ENCODE data around the gene ATP5F1D.

The ATP5F1D gene

DNA sequence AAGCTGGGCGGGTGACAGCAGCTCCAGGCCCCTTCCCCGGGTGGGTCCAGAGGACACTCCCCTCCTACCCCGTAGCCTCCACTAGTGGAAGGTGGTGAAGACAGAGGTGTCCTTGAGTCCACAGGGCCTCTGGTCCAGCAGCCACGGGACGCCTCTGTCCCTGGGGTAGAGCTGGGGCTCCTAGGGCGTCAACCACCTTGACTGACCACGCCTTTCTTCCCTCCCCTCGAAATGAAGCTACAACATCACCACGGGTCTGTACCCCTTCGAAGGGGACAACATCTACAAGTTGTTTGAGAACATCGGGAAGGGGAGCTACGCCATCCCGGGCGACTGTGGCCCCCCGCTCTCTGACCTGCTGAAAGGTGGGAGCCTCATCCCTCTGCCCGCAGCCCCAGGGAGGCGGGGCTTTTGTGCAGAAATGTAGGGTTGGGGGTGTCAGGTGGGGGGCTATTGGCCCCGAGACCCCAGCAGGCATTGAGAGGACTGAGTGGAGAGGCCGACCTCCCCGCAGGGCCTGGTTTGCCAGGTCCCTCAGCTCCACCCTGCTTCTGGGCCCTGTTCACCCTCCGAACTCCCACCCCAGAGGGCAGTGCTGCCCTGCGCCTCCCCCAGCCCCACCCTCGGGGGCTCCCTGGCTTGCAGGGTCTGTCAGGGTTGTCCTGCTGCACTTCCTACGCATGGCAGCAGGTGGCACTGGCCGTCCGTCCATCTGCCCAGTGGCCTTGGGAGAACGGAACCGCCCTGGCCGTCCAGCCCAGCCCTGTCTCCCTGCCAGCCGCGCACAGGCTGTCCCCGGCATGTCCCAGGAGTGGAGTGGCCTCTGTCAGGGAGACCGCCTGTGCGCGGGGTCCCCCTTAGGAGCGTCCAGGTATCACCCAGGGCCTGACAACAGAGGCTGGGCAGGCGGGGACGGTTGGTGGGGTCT lies 20.3 kb upstream of the ATP5F1D start:
- no peak for DNase-seq

DNA sequence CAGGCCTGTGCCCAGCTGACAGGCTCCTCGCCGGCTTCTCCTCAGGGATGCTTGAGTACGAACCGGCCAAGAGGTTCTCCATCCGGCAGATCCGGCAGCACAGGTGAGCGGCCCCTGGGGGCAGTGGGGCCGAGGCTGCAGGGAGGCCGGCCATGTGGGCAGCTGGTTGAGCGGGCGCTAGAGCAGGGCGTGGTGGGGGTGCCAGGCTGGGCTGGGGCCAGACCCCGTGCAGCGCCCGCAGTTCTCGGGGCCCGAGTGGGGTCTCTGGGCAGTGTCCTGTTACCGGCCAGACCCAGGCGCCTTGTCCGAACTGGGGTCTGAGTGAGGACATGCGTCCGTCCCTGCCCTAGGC lies 19.7 kb upstream of the ATP5F1D start:
- DNase-seq, result no peak

- DNase-seq, result no peak
Measured at GRCh38 chr19:1222394-1222793, 19.2 kb upstream of the ATP5F1D start.

DNA sequence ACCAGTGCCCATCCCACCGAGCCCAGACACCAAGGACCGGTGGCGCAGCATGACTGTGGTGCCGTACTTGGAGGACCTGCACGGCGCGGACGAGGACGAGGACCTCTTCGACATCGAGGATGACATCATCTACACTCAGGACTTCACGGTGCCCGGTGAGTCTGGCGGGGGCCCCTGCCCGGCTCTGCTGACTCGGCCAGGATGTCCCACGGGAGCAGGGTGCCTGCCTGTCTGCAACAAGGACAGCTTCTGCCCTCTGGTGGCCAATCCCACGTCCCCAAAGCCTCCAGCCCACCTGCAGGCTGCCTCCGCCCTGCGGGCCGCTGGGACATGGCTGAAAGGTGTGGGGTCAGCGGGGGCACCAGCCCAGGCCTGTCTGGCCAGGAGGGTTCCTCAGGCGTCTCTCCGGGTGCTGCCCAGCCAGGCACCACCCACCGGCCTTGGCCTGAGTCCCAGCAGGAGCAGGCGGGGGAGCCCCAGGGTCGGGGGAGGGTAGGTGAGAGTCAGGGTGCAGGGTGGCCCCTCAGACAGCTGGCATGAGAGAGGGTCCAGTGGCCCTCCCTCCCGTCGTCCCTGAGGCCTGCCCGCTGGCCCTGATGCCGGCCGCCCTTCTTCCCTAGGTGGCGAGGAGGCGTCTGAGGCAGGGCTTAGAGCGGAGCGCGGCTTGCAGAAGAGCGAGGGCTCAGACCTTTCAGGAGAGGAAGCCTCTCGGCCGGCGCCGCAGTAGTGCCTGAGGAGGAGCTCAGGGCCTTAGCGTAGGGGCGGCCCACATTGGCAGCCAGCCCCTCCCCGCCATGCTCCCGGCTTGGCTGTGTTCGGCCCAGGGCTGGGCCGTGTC lies 18.3 kb upstream of the ATP5F1D start:
- peak; percentile 13 for DNase-seq

DNA sequence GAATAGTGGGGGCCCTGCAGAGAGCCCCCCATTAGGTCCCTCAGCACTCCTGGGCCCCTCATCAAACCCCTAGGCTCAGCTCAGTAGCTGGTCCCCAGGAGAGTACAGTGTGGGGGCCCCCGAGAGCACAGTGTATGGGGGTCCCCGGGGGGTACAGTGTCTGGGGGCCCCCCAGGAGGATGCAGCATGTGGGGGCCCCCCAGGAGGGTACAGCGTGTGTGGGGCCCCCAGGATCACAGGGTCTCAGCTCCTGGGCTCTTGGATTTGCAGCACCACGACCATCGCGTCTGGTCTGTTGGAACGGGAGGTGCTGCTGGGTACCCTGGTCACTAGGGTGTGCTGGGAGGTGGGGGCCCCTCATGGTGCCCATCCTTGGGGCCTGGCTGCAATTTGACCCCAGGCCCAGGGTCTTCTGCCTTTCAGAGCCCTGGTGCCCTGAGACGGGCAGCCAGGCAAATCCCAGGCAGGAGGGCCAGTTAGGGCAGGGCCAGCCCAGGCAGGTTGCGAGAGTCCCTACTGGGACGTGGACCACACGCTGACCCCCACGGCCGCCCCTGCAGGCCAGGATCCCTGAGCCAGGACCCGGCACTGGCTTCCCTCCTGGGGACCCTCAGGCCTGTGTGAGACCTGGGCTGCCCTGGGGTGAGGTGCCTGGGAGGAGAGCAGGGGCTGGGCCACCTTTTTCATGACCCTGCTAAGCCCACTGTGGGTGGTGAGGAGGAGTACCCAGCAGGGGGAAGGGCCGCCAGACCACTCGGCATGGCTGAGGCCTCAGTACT lies 17.3 kb upstream of the ATP5F1D start:
- DNase-seq, result no peak

GRCh38 chr19:1224847-1225246 lies 16.7 kb upstream of the ATP5F1D start:
- no peak for DNase-seq

GRCh38 chr19:1225440-1226226 lies 15.9 kb upstream of the ATP5F1D start:
- DNase-seq, result no peak

DNA sequence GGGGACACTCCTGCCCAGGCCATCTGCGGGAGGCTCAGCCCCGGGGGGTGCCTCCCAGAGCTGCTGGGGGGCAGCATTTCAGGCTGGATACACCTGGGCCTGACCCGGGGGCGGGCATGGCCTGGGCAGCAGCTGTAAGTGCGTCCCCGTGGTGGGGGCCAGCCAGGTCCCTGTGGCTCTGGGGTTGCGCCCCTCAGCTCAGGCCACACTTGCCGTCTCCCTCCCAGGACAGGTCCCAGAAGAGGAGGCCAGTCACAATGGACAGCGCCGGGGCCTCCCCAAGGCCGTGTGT lies 15.4 kb upstream of the ATP5F1D start:
- no peak for DNase-seq

- DNase-seq, result no peak
Measured at GRCh38 chr19:1226522-1227303, 14.8 kb upstream of the ATP5F1D start.

DNA sequence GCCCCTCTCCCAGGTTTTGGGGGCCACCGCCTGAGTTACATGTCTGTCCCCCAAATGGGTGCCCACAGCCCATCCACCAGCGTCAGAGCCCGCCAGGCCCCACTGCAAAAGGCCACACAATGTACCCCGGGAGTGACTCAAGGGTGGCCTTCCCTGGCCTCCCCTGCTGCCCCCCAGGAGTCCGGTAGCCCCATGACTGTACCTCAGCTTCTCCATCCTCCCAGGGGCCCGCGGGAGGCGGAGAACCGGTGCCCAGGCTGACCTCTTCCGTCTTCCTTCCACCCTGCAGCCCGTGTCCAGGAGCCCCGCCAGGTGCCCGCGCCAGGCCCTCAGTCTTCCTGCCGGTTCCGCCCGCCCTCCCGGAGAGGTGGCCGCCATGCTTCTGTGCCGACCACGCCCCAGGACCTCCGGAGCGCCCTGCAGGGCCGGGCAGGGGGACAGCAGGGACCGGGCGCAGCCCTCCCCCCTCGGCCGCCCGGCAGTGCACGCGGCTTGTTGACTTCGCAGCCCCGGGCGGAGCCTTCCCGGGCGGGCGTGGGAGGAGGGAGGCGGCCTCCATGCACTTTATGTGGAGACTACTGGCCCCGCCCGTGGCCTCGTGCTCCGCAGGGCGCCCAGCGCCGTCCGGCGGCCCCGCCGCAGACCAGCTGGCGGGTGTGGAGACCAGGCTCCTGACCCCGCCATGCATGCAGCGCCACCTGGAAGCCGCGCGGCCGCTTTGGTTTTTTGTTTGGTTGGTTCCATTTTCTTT lies 14.1 kb upstream of the ATP5F1D start:
- DNase-seq, result no peak

DNA sequence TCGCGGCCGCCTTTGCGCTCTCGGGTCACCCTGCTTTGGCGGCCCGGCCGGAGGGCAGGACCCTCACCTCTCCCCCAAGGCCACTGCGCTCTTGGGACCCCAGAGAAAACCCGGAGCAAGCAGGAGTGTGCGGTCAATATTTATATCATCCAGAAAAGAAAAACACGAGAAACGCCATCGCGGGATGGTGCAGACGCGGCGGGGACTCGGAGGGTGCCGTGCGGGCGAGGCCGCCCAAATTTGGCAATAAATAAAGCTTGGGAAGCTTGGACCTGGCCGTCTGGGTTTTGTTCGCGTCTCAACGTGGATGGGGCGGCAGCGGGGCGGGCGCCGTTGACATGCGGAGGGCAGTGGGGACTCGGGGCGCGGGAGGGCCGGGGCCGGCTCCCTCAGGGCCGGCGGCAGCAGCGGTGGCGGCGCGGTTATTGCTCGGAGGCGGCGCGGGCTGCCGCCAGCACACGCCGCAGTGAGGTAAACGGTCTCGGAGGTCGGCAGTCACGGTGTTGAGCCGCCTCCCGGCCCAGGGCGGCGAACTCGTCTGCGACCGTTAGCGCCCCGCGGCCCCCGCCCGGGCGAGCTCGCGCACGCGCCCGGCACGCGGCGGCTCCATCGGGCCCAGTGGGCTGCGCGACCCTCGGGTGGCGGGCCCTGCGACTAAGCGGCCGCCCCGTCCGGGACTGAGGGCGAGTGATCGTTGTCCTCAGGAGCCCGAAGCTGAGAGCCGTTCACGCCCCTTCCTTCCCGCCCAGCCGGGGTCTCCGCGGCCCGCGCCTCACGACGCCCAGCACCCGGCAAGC lies 13.2 kb upstream of the ATP5F1D start:
- no peak for DNase-seq

DNA sequence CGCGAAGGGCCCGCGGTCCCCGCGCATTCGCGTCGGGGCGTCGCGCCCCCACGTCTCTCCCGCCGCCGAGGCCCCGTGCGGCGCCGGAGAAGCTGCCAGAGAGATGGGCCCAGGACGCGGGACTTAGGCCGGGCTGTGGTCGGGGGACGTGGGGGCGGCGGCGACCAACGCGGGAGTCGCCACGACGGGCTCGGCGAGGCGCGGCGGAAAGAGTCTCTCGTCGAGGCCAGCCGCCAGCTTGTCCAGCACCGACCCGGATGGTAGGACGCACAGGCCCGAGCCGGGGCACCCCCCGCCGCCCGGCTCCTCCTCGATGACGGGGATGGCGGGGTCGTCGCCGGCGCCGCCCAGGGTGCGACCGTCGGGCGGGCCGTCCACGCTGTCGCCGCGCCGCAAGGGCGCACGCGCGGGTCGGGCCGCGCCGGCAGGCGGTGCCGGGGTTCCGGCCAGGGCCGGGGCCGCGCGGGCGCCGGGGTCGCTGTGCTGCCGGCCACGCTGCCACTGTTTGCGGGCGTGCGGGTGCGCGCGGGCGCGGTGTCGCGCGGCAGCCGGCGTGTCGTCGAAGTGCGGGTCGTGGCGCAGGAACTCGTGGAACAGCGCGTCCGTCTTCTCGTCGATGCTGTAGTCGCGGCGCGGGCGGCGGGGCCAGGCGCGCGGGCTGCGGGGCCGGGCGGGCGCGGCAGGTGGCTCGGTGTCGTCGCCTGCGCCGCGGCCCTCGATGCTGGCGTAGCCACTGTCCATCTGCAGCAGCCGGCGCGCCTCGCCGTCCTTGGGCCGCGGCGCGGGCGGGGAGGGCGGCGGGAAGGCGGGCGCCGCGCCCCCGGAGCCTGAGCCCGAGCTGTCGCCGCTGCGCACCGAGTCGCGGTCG lies 12.3 kb upstream of the ATP5F1D start:
- no peak for DNase-seq

GRCh38 chr19:1229924-1230782 lies 11.4 kb upstream of the ATP5F1D start:
- no peak for DNase-seq

DNA sequence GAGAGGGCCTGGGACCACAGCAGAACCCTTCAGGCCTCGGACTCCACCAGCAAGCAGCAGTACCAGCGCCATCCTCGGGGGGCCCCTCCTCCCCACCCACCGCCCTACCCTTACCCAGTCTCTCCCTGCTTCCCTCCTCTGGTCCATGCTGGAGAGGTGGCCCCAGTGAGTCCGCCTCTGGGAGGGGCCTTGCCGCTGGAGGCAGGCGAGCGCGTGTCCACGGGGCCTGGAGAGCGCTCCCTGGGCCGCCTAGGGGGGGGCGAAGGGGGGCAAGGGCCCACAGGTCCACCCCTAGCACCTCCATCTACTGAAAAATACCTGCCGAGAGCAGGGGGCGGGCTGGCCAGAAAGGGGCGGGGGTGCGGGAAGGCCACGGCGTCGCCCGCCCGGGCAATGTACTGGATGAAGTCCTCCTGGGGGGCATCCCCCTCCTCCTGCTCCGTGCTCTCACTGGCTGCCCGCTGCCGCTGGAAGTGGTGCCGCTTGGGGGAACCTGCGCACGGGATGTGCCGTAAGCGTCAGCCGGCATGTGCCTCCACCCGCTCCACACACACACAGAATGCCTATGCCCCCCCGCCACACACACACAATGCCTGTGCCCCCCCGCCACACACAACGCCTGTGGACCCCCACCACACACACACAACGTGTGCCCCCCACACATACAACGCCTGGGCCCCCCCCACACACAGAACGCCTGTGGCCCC lies 10.6 kb upstream of the ATP5F1D start:
- DNase-seq, result no peak

GRCh38 chr19:1231729-1232637 lies 9.6 kb upstream of the ATP5F1D start:
- no peak for DNase-seq

- no peak for DNase-seq
Measured at GRCh38 chr19:1232652-1233072, 8.9 kb upstream of the ATP5F1D start.
